SH-SY5Y (cell line): ENCODE results near the gene KCNJ4.

Experiments used
- GATA2 ChIP-seq: IDR thresholded peaks from 2 replicates; pipeline ENCODE4 v1.6.1; 2011; ENCODE audit warnings: mild to moderate bottlenecking, low read depth, low read length
- GATA3 ChIP-seq: IDR thresholded peaks from 2 replicates; pipeline ENCODE4 v1.6.1; 2011; ENCODE audit warnings: low read depth, mild to moderate bottlenecking, low read length, moderate library complexity

DNA sequence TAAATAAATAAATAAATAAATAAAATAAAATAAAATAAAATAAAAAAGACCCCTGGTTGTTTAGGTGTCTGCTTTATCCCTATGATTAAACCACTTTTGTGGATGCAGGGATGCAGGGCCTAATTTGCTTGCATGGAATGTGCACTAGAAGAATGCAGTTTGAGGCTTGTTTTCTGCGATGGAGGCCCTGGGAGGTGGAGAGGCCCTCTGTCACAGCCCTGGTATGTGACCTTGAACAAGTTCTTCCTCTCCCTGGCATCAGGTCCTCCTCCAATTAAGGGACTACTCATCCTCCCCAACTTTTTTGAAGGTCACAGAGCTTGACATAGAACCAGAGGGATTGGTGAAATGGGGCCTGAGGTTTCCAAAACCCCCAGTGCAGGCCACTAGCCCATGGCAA lies 22.7 kb downstream of the KCNJ4 start:
- no peak for TF ChIP-seq GATA2
- TF ChIP-seq GATA3: no peak
